Activated T-cell treated with anti-CD3 and anti-CD28 coated beads, Interleukin-2, amount 50 U/mL, for 24 hours (primary cell): ENCODE data around the gene LMCD1.

Experiments used
- DNase-seq: peaks from one replicate; pipeline ENCODE4 v3.0.0-alpha.2; 2020
- H3K27ac Mint-ChIP-seq: 2 replicates; pipeline ENCODE4 v1.8.0; 2020; ENCODE audit warnings: mild to moderate bottlenecking, mixed read lengths
- H3K27me3 Mint-ChIP-seq: 2 replicates; pipeline ENCODE4 v1.8.0; 2020; ENCODE audit warnings: mixed read lengths
- H3K36me3 Mint-ChIP-seq: 2 replicates; pipeline ENCODE4 v1.8.0; 2020; ENCODE audit warnings: low read depth, mixed read lengths
- H3K4me1 Mint-ChIP-seq: 2 replicates; pipeline ENCODE4 v1.8.0; 2020; ENCODE audit warnings: low read depth, mixed read lengths
- H3K4me3 Mint-ChIP-seq: 2 replicates; pipeline ENCODE4 v1.8.0; 2020; ENCODE audit warnings: mild to moderate bottlenecking, moderate library complexity, mixed read lengths
- H3K9me3 Mint-ChIP-seq: 2 replicates; pipeline ENCODE4 v1.8.0; 2020; ENCODE audit warnings: mixed read lengths

LMCD1 gene

DNA sequence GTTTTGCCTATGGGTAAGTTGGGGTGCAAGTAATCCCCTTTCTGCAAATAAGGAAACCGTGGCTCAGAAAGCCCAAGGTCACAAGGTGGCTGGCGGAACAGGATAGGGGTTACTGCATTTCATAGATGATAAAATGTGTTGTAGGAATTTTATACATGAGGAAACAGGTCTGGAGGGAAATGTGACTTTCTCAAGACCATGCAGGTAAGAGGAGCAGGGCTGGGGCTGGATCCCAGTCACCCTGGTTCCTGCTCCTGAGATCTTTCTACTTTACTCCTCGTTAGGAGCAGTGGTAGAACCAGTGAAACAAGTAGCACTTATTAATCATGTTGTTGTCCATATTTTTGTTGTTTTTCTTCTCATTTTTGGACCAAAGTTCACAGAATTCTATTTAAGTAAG, 79.8 kb downstream of the LMCD1 start:
- Mint-ChIP-seq H3K27me3 (peaks cover 3% of the 10 kb centered on the region), H3K36me3 (no peaks in the 10 kb centered on the region), H3K27ac (no peak overlapping the region), H3K4me3 (no peak overlapping the region), H3K9me3 (no peaks in the 10 kb centered on the region), H3K4me1 (no peaks in the 10 kb centered on the region)
- no peak for DNase-seq

DNA sequence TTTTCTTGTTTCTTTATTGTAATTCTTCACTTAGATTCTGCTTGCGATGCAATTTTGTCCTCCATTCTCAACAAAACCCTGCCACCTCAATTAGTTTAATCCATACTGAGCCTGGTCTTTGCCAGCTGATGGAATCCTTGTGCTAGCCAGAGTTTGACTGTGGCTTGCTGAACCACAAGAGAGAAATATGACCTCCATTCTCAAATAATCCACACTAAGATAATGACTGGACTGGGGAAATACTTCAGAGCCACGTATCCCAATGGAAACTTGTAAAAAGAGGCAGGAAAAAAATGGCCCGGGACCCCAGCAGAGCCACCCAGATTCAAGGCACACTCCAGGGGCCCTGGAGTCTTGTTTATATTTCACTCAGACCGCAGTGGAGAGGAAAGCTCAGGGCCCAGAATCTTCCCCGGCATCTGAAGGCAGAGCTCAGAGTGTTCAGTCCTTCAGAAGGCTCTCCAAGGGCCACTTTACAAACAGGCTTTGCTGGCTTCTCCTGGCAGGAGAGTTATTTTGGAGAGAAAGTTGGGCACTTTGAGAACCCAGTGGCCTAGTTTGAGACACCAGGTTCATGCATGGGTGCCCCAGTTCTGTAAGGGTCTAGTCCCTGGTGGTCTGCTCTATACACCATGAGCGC, 80.3 kb downstream of the LMCD1 start:
- Mint-ChIP-seq H3K9me3 (no peaks in the 10 kb centered on the region), H3K27me3 (peaks cover 3% of the 10 kb centered on the region), H3K36me3 (no peaks in the 10 kb centered on the region), H3K27ac (no peak overlapping the region), H3K4me1 (no peaks in the 10 kb centered on the region), H3K4me3 (no peak overlapping the region)
- no peak for DNase-seq

- Mint-ChIP-seq H3K9me3 (no peaks in the 10 kb centered on the region), H3K36me3 (no peaks in the 10 kb centered on the region), H3K4me1 (no peaks in the 10 kb centered on the region), H3K27me3 (peaks cover 3% of the 10 kb centered on the region), H3K27ac (no peak overlapping the region), H3K4me3 (no peak overlapping the region)
- no peak for DNase-seq
Observed at GRCh38 chr3:8584661-8585060, 83.0 kb downstream of the LMCD1 start.

DNA sequence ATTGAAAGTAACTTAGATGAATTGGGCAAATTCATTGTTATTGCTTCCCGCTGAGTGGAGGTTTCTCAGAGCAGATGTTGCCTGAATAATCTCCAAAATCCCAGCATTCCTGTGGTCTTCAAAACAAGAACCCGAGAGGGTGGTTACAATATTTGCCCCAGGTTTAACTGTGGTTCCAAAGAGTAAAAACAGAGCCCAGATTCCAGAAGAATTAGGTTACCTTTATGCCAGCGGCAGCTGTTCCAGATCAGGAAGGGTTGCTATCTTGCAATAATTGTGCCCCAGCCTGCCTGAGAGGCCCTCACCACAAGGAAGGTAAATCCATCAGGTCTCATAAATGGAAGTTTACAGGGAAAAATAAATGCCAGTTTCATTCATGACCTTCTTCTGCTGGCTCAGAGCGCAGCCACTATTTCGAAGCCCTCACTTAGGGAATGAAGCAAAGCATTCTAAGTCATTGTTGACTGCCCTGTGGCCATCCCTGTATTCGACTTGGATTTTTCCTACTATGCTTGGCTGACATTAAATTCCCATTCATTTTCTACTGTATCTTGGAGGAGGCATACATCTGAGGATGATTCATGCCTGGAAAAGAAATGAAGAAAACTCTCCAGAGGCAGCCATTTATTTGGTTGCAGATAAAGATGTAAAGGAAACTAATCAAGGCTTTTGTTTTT, 88.4 kb downstream of the LMCD1 start:
- H3K4me1 Mint-ChIP-seq = no peaks in the 10 kb centered on the region
- H3K4me3 Mint-ChIP-seq = no peak overlapping the region
- no peak for DNase-seq
- no peaks in the 10 kb centered on the region for H3K27me3 Mint-ChIP-seq
- no peaks in the 10 kb centered on the region for H3K9me3 Mint-ChIP-seq
- no peak overlapping the region for H3K27ac Mint-ChIP-seq
- H3K36me3 Mint-ChIP-seq = no peaks in the 10 kb centered on the region

GRCh38 chr3:8593021-8593827, 91.6 kb downstream of the LMCD1 start:
- no peak for DNase-seq
- no peaks in the 10 kb centered on the region for H3K4me1 Mint-ChIP-seq
- H3K36me3 Mint-ChIP-seq = no peaks in the 10 kb centered on the region
- no peak overlapping the region for H3K4me3 Mint-ChIP-seq
- no peak overlapping the region for H3K27ac Mint-ChIP-seq
- H3K9me3 Mint-ChIP-seq = no peaks in the 10 kb centered on the region
- H3K27me3 Mint-ChIP-seq = no peaks in the 10 kb centered on the region

DNA sequence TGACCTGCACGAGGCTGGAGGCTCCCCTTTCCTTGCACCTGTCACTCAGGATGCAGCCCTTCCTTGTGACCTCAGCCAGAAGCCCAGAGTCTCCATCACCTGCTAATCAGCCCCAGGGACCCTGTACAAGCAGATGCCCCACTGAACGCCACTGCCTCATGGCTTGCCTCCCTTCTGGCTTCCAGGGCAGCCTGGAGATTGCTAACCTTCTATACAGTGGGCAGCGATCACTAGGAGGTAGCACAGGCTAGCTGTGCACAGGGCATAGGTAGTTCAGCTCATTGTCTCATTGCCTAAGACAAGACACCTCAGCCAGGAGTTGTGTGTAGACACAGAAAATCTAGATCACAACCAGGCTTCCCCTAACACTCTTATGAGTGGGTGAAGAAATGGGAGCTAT, 93.6 kb downstream of the LMCD1 start:
- no peak overlapping the region for H3K4me3 Mint-ChIP-seq
- H3K27ac Mint-ChIP-seq = no peak overlapping the region
- H3K36me3 Mint-ChIP-seq = no peaks in the 10 kb centered on the region
- DNase-seq = no peak
- H3K9me3 Mint-ChIP-seq = no peaks in the 10 kb centered on the region
- no peaks in the 10 kb centered on the region for H3K27me3 Mint-ChIP-seq
- H3K4me1 Mint-ChIP-seq = no peaks in the 10 kb centered on the region

DNA sequence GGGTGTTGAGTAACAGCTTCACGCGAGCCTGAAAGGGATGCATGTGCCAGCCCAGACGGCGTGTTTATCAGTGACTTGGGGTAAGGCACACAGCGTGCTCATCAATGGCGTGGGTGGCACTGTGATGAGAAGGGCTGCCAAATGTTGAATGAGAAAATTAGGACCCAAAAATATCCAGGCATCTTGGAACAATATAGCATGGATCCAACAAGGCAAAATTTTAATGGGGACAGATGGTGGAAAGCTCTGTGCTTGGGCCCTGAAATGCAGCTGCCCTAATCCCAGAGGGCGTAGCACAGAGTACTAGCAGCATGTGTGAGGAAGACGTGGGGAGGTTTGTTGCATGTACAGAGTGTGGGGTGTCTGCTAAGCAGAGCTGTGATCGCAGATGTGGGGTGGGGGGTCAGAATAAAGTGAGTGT, 94.1 kb downstream of the LMCD1 start:
- H3K4me1 Mint-ChIP-seq = no peaks in the 10 kb centered on the region
- no peaks in the 10 kb centered on the region for H3K9me3 Mint-ChIP-seq
- no peaks in the 10 kb centered on the region for H3K27me3 Mint-ChIP-seq
- no peaks in the 10 kb centered on the region for H3K36me3 Mint-ChIP-seq
- DNase-seq = no peak
- no peak overlapping the region for H3K27ac Mint-ChIP-seq
- no peak overlapping the region for H3K4me3 Mint-ChIP-seq

- no peaks in the 10 kb centered on the region for H3K36me3 Mint-ChIP-seq
- H3K27me3 Mint-ChIP-seq = no peaks in the 10 kb centered on the region
- no peaks in the 10 kb centered on the region for H3K9me3 Mint-ChIP-seq
- no peak overlapping the region for H3K4me3 Mint-ChIP-seq
- no peaks in the 10 kb centered on the region for H3K4me1 Mint-ChIP-seq
- no peak for DNase-seq
- H3K27ac Mint-ChIP-seq = no peak overlapping the region
Observed at GRCh38 chr3:8596321-8597218, 94.9 kb downstream of the LMCD1 start.

DNA sequence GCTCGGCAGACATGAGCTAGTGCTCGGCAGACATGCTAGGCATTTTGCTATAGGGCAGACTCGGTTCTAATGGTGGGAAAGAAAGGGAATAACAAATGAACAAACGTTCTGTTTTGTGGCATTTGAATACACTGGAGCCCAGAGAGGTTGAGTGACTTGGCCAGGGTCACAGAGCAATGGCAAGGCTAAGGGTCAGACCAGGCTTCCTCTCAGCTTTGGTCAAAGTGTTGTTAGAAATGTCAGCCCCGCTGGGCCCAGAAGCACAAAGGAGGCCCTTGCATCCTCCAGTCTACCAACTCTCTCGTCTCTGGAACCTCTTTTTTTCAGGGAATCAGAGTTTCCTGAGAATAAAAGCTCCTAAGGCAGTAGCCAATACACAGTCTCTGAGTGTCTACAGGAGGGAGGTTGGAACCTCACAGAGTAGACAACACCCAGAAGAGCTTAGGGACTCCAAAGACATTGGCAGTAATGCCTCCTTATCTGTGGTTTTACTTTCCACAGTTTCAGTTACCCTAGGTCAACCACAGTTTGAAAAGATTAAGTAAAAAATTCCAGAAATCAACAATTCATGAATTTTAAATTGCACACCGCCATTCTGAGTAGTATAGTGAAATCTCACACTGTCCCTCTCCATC, 95.7 kb downstream of the LMCD1 start:
- Mint-ChIP-seq H3K36me3 (no peaks in the 10 kb centered on the region), H3K27ac (no peak overlapping the region), H3K4me1 (no peaks in the 10 kb centered on the region), H3K4me3 (no peak overlapping the region), H3K9me3 (no peaks in the 10 kb centered on the region), H3K27me3 (no peaks in the 10 kb centered on the region)
- no peak for DNase-seq

GRCh38 chr3:8599146-8599545, 97.5 kb downstream of the LMCD1 start:
- Mint-ChIP-seq H3K27ac (no peak overlapping the region), H3K4me3 (no peak overlapping the region), H3K9me3 (no peaks in the 10 kb centered on the region), H3K36me3 (no peaks in the 10 kb centered on the region), H3K4me1 (no peaks in the 10 kb centered on the region), H3K27me3 (peaks cover 4% of the 10 kb centered on the region)
- no peak for DNase-seq

DNA sequence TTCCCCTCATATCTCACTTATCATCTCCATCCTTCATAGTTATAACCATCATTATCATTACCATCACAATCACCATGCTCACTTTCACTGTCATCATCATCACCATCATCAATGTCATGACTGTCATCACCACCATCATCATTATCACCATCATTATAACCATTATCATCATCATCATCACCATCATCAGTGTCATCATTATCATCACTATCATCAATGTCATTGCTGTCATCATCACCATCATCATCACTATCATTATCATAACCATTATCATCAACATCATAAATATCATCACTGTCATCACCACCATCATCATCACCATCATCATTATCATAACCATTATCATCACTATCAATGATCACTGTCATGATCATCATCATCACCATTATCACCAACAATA, 98.8 kb downstream of the LMCD1 start:
- H3K27me3 Mint-ChIP-seq = peaks cover 4% of the 10 kb centered on the region
- H3K4me3 Mint-ChIP-seq = no peak overlapping the region
- no peak for DNase-seq
- no peak overlapping the region for H3K27ac Mint-ChIP-seq
- no peaks in the 10 kb centered on the region for H3K9me3 Mint-ChIP-seq
- H3K36me3 Mint-ChIP-seq = no peaks in the 10 kb centered on the region
- H3K4me1 Mint-ChIP-seq = no peaks in the 10 kb centered on the region

DNA sequence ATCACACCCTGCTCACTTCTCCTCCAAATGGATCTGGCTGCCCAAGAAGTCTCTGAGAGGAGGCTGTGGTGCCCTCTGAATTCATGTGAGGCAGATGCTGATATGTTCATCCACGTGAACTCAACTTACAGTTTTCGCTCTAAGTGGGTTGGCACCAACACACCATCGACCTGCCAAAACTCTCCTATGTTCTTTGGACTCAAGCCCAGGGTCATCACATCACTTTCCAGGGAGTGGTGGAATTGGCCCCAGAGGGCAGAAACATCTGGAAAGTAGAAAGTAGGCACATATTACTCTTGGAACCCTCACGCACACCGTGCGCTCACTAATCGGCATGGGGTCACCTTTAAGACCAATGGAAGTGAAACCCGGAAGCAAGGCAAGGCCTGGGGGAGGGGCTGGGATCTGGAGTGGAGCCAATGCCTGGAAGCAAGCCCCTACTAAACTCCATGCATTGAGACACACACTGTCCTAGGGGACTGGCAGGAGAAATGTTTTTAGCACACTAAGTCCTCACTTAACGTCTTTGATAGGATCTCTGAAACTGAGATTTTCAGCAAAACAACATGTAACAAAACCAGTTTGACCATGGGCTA, 101.6 kb downstream of the LMCD1 start:
- no peak for DNase-seq
- H3K36me3 Mint-ChIP-seq = no peaks in the 10 kb centered on the region
- no peak overlapping the region for H3K4me3 Mint-ChIP-seq
- H3K27ac Mint-ChIP-seq = no peak overlapping the region
- peaks cover 4% of the 10 kb centered on the region for H3K27me3 Mint-ChIP-seq
- no peaks in the 10 kb centered on the region for H3K9me3 Mint-ChIP-seq
- H3K4me1 Mint-ChIP-seq = no peaks in the 10 kb centered on the region

DNA sequence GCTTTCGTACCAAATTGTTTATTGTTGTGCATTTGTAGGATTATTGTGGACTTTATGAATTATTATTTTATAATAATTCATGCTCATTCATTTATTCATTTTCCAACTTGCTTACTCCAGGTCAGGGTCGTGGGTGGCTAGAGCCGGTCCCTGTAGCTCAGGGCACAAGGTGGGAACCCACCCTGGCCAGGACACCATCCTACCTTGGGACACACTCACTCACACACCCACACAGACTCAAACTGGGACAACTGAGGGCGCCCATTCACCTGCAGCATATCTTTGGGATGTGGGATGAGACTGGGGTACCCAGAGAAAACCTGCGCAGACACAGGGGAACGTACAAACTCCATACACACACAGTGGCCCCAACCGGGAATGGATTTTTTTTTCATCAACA, 102.4 kb downstream of the LMCD1 start:
- H3K4me1 Mint-ChIP-seq = no peaks in the 10 kb centered on the region
- no peak overlapping the region for H3K4me3 Mint-ChIP-seq
- no peak overlapping the region for H3K27ac Mint-ChIP-seq
- H3K36me3 Mint-ChIP-seq = no peaks in the 10 kb centered on the region
- DNase-seq = no peak
- H3K27me3 Mint-ChIP-seq = peaks cover 6% of the 10 kb centered on the region
- no peaks in the 10 kb centered on the region for H3K9me3 Mint-ChIP-seq

DNA sequence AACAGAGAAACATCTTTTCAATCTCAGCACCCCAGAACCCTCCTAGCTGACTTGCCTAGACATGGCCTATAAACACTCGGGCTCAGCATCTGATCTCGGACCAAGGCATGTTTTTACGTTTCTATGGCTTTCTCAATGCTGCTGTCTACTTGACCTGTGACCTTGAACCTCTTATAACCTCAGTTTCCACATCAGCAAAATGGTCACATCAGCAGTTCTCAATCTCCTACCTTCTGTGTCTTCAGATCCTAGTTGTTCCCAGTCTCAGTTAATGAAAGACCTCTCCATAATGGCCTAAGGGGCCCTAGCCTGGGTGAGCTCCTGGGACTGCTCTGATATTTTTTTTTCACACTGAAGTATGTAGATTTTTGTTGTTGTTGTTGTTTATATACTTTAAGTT, 103.4 kb downstream of the LMCD1 start:
- DNase-seq = no peak
- Mint-ChIP-seq H3K4me3 (no peak overlapping the region), H3K9me3 (no peaks in the 10 kb centered on the region), H3K27me3 (peaks cover 6% of the 10 kb centered on the region), H3K27ac (no peak overlapping the region), H3K4me1 (no peaks in the 10 kb centered on the region), H3K36me3 (no peaks in the 10 kb centered on the region)
